Frontal cortex (tissue), 4 donors: ENCODE results near the gene GFPT1. TPM values are rescaled to one million over a fixed set of nuclear protein-coding genes. Genes with fewer than 3 reads are reported as not detected.
"Not testable (repeated sequence)": the region's sequence is repeated elsewhere in the genome, so short reads cannot be mapped to it uniquely, and the experiment has no call there.

Source experiments
- DNase-seq, 2 donors: peaks; one replicate each; pipeline ENCODE4 v3.0.0; 2012; ENCODE audit warnings: low spot score in 2 of 2
- FAIRE-seq: peaks from 2 replicates; lab custom pipeline; 2012; peaks lifted over from hg19 to GRCh38; lab: Jason Lieb, UNC
- total RNA-seq: library from RNA; depleted of rRNA; stranded (reverse); fragments of >200 nt; gene quantifications from one replicate; pipeline ENCODE4 v1.2.3, GENCODE V29; 2014
- donor health status: control.
- donor health status: control.
- donor health status: control.

Gene GFPT1
- total RNA-seq, 1 donor from 2014 or later, result 97.4 TPM

- no peak for DNase-seq
- FAIRE-seq, result no peak
These were observed 1.4 kb downstream of the GFPT1 start for GRCh38 chr2:69385443-69386151.

GRCh38 chr2:69384618-69385081 is 2.4 kb downstream of the GFPT1 start:
- FAIRE-seq (no peak), DNase-seq (no peak)

- DNase-seq, result no peak
- FAIRE-seq, result no peak
These were observed 3.7 kb downstream of the GFPT1 start for GRCh38 chr2:69383176-69383812.

- FAIRE-seq, result no peak
These were observed 4.5 kb downstream of the GFPT1 start for GRCh38 chr2:69382547-69382946.

GRCh38 chr2:69381337-69381737 is 5.7 kb downstream of the GFPT1 start:
- FAIRE-seq, result no peak
- DNase-seq, result no peak

More at GRCh38 chr2:69382547-69382946, 4.5 kb downstream of the GFPT1 start:
- no peak for DNase-seq

- FAIRE-seq, result no peak
- no peak for DNase-seq
These were observed 6.7 kb downstream of the GFPT1 start for GRCh38 chr2:69380072-69380917.

- no peak for DNase-seq
- FAIRE-seq, result no peak
These were observed 10.6 kb downstream of the GFPT1 start for GRCh38 chr2:69376403-69376802.

GRCh38 chr2:69375494-69376353 is 11.3 kb downstream of the GFPT1 start:
- FAIRE-seq (no peak), DNase-seq (no peak)

GRCh38 chr2:69372767-69373166 is 14.3 kb downstream of the GFPT1 start:
- DNase-seq (no peak), FAIRE-seq (no peak)

- DNase-seq (no peak), FAIRE-seq (no peak)
These were observed 17.2 kb downstream of the GFPT1 start for GRCh38 chr2:69369802-69370201.

GRCh38 chr2:69368588-69368987 is 18.4 kb downstream of the GFPT1 start:
- no peak for DNase-seq
- no peak for FAIRE-seq

GRCh38 chr2:69359371-69359770 is 27.7 kb downstream of the GFPT1 start:
- FAIRE-seq (no peak), DNase-seq (no peak)

- no peak for DNase-seq
- no peak for FAIRE-seq
These were observed 28.1 kb downstream of the GFPT1 start for GRCh38 chr2:69358914-69359313.

- no peak for FAIRE-seq
These were observed 30.6 kb downstream of the GFPT1 start for GRCh38 chr2:69356471-69356870.

GRCh38 chr2:69354976-69355375 is 32.1 kb downstream of the GFPT1 start:
- not testable (repeated sequence) for FAIRE-seq, DNase-seq

More at GRCh38 chr2:69356471-69356870, 30.6 kb downstream of the GFPT1 start:
- DNase-seq, result no peak

GRCh38 chr2:69353360-69353759 is 33.7 kb downstream of the GFPT1 start:
- DNase-seq, result no peak
- no peak for FAIRE-seq

GRCh38 chr2:69348781-69349180 is 38.2 kb downstream of the GFPT1 start:
- FAIRE-seq (no peak), DNase-seq (no peak)

- no peak for DNase-seq
- no peak for FAIRE-seq
These were observed 41.6 kb downstream of the GFPT1 start for GRCh38 chr2:69345434-69345833.

GRCh38 chr2:69344305-69344704 is 42.7 kb downstream of the GFPT1 start:
- no peak for DNase-seq
- no peak for FAIRE-seq
